GM18502 (cell line): Measurements from ENCODE around the gene CABLES1.
"Not testable (repeated sequence)": the region's sequence is repeated elsewhere in the genome, so short reads cannot be mapped to it uniquely, and the experiment has no call there.

Experiments
- ATAC-seq: cut with Tn5 transposase; IDR thresholded peaks from one replicate; pipeline ENCODE4 v1.9.1; 2021; ENCODE audit warnings: mild to moderate bottlenecking; ENCODE audit not compliant: unreplicated experiment, poor library complexity

Gene CABLES1

DNA sequence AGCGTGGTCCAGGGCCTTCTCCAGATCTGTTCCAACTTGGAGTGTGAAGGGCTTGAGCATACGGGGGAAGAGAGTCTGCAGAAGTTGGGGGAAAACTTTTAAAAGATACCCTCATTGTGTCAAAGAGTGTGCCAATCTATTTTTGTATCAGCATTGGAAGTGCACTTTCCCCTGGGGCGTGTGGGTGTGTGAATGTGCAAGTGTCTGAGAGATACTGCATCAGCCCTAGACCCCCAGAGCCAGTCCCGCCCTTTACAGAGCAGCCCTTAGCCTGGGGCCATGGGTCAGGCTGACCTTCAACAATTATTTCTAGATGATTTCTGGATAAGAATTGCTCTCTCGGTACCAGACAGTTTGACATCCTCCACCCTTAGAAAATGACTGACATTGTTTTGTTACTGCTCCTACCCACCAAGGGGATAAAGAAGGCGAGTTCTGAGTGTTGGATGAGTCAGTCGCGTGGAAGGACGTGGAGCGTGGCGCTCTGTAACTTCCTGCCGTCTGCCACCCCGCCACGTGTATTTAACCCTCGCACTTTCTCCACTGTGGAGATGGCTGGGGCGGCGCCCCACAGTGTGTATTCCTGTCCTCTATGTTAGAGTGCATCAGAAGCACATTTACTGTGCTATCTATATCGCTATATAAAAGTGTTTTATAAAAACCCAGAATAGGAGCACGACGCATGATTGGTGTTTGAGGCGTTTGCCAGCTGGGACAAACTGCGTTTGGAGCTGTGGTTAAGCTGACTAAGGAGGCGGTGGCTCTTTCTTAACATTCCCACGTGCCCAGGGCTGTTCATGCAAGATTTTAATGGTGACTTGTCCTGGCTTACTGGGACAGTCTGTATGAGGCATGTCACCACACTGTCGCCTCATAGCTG, 122.6 kb downstream of the CABLES1 start:
- ATAC-seq = no peak

DNA sequence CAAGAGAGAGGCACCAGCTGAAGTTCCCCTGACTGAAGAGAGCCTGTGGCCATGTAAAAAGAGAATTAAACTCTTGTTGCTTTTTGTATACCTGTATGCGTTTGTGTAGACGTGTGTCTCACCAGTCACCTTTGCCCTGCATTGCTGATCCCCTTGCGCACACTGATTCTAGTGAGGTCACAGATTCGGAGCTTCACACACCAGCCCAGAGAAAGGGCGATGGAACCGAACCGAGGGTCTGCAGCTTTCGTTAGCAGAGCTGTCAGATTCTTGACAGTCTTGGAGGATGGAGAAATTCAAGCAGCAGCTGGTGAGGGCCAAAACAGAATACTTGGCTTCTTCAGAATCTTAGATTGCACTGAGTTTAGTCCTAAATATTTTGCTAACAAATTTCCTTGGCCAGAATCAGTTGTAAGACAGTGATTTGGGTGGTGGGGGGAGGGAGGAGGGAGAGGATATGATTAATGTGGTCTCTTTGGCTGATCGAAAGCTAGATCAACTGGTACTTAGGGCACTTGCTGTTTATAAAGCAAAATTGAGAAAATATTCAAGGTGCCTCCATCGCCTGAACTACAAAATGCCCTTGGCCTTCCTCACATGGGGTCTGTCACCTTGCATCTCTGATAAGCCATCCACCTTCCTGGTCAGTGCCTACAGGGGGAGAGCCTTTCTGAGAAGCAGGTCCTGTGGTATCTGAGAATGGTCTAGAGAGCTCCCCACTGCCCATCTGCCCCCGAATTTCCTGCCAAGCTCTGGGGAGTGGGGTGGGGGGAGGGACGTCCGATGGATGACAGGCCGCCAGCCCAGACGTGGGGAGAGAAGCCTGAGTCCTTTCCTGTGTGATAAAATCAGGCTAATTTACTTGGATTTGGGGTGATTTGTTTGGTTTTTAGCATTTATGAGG, 123.5 kb downstream of the CABLES1 start:
- ATAC-seq = no peak

DNA sequence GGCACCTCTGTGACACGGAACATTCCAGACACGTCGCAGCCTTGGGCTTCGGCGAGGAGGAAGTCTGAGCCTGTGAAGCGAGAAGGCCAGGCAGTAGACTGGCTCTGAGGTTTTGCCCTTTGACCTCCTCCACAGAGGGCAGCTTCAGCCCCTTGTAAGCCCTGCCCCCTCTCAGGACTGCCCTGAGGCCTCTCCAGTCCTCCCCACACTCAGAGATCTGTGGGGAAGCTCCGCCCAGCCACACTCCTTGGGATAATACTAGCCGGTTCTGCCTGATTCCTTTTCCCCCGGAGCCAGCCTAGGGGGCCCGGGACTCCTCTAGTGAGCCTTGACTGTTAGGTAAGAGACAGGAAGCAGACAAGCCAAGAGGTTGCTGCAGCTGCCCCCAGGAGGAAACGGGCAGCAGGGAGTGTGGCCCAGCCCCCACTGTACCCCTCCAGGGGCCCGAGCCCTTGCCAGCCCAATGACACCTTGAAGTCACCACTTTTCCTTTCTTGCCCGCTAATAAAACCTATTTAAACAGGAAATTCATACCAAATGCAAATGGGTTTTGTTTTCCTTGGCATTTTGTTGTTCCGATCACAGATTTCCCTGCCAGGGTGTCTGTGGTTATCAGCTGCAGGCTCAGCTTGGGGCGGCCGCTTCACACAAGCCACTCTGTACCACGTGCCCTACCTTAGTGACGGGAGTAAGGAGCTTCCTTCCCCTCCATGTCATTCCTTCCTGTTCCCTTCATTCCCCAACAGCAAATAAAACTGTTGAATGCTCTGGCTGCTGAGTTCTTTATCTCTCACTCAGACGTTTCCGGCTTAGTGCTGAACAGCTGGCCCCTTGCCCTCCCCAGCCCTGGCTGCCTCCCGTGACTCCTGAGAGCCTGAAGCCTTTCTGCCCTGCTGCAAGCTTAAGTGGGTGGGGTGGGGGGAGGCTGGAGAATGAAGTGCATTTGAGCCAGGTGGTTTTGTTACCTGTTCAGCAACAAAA, 124.7 kb downstream of the CABLES1 start:
- peak; percentile 69 for ATAC-seq

DNA sequence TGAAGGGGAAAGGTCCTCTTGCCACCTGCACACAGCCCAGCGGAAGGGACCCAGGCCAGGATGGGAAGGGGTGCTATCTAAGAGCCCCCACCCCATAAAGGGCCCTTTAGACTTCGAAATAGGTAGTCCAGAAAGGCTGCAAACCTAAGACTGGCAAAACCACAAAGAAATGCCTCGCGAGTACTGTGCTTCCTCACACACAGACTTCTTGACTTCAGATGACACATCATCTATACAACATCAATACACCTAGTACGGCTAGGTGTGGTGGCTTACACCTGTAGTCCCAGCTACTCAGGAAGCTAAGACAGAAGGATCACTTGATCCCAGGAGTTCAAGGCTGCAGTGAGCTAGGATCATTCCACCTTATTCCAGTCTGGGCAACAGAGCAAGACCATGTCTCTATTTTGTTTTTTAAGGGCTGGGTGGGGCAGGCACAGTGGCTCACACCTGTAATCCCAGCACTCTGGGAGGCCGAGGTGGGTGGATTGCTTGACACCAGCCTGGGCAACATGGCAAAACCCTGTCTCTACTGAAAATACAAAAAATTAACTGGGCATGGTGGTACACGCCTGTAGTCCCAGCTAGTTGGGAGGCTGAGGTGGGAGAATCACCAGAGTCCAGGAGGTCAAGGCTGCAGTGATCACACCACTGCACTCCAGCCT, 125.8 kb downstream of the CABLES1 start:
- ATAC-seq = no peak

DNA sequence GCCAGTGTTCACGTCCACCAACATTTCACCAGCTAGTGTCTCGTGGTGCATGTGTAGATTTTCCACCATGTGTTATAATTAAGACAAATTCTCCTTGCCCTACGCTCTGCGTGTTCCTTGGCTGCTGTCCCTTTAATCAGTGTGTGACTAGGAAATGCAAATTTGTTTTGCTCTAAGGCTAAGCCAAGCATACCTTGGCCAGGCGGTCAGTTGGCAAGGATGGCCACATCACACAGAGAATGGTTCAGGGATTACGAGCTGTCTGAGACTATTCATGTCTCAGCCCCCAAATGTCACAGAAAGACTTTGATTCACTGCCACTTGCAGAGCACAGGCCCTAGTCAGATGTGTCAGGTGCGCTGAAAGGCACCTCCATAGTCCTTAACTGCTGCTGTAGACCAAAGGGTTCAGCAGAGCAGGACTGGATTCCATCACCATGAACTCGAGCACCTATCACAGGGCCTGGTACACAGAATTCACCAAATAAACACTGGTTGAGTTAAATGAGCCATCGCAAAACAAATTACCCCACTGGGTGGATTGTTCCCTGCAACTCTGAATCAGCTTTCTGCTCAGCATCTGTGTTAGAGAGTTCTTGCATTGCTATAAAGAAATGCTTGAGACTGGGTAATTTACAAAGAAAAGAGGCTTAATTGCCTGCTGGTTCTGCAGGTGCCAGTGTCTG, 128.4 kb downstream of the CABLES1 start:
- no peak for ATAC-seq

DNA sequence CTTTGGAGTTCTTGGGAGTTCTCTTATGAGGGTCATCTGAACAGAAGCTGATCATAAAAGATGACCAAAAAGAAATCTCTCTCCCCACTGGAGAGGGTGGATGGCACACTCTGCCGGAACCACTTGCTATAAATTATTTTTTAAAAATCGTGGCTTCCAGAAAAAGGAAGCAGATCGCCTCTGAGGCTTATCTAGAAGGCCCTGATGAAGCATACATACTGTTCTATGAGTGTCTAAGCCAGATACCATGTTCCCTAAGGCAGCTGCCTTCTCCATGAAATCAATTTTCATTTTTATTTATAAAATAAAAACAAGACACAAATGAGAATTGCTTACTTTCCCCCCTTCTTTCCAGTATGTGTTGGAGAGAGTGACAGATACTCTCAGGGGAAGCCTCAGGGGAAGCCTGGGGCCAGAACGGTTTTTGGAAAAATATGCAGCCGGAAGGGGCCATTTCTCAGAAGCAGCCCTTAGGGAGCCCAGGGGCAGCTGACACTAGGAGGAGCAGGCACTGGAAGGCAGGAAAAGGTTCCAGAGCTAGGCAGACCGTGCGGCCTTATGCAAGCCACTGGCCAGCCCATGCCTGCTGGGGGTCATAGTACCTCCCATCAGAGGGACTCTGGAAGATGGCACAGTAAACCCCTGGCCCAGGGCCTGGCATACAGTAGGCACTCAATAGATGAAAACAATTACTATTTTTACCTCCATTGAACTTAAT, 130.6 kb downstream of the CABLES1 start:
- no peak for ATAC-seq

DNA sequence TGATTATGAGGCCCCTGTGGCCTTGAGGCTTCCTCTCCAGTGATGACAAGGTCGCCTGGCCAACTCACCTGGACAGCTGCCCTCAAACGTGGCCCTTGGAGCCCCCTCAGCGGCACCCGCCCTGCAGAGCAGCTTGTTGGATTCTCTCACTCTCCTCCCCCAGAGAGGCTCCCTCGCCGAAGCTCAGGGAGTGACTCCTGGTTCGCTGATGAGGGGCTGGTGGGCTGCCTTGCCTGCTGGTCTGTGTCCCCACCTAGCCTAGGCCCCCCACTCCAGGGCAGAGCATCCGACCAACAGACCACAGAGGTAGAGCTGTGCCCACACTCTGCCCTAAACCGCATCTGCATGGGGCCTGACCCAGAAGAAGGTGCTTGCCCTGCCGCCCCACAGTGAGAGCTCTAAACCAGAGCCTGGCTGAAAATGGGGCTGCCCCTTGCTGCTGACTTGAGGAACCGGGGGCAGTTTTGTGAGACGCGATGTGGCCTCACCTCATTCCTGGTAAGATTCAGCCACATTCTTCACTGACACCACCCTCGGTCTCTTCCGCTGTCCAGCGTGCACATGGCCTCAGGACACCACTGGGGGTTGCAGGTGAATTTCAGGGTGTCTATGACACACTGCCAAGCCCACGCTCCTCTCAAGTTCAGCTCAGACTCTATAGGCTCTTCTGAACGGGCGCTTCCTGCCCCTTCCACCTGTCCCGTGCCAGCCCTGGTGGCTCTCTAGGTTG, 131.6 kb downstream of the CABLES1 start:
- no peak for ATAC-seq

DNA sequence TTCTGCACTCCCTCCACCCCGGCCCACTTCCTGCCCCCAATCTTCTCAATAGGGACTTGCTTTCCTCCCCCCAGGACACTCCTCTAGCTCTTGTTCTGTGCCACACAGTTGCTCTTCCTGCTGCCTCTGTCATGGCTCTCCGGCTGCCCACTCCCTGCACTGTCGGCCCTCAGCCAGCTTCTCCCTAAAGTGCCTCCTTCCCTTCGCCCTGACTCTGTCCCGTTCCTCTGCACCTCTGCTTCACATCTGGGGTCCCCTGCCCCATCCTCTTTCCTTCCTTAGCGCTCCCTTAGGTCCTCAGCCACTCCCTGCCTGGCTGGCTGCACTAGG, 132.1 kb downstream of the CABLES1 start:
- no peak for ATAC-seq

DNA sequence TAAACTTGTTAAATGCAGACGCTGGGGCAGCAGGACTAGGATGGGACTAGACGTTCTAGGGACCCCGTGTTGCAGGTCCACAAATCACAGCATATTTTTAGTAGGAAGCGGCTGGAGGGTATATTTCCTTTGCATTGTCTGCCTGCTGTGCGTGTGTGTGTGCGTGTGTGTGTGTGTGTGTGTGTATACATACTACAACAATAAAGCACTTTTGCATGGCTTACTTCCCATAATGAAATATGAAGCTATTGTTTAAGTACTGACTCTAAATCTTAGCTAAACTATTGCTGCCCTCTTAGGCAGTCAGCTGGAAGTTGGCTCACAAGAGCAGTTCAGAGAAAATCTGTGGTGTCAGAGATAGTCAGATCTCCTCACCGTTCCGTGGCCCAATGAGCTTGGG, 133.4 kb downstream of the CABLES1 start:
- ATAC-seq = no peak

DNA sequence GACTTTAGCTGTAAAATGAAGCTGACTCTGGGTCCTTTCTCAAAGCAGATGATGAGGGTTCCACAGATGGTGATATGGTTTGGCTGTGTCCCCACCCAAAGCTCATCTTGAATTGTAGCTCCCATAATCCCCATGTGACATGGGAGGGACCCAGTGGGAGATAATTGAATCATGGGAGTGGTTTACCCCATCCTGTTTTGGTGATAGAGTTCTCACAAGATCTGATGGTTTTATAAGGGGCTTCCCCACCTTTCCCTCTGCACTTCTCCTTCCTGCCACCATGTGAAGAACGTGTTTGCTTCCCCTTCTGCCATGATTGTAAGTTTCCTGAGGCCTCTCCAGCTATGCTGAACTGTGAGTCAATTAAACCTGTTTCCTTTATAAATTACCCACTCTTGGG, 133.8 kb downstream of the CABLES1 start:
- ATAC-seq = not testable (repeated sequence)

DNA sequence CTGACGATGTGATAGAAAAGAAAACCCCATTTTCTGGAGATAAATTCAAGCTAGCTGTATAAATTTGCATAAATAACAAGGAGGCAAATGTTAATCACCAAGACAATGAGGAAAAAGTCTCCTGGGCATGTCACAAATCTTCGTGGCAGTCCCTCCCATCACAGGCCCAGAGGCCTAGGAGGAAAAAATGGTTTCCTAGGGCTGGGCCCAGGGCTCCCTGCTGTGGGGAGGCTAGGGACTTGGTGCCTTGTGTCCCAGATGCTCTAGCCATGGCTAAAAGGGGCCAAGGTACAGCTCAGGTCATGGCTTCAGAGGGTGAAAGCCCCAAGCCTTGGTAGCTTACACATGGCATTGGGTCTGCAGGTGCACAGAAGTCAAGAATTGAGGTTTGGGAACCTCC, 134.6 kb downstream of the CABLES1 start:
- no peak for ATAC-seq

DNA sequence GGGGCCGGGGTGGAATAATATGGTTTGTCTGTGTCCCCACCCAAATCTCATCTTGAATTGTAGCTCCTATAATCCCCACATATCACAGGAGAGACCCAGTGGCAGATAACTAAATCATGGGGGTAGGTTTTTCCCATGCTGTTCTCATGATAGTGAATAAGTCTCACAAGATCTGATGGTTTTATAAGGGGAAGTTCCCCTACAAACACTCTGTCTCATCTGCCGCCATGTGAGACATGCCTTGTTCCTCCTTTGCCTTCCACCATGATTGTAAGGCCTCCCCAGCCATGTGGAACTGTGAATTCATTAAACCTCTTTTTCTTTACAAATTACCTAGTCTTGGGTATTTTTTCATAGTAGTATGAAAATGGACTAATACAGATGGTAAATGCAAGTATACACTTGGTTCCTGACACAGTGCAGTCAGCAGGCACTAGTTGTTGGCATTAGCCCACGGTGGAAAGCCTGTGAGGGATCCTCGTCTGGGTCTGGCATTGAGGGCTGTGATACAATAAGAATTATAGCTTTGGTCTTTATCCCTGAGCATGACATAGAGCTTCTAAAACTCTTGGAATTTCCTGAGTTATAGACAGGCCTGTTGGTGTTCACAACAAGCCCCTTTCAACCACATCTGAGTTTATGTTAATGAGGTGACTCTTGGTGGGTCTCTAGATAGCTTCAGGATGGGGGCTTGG, 135.8 kb downstream of the CABLES1 start:
- no peak for ATAC-seq

DNA sequence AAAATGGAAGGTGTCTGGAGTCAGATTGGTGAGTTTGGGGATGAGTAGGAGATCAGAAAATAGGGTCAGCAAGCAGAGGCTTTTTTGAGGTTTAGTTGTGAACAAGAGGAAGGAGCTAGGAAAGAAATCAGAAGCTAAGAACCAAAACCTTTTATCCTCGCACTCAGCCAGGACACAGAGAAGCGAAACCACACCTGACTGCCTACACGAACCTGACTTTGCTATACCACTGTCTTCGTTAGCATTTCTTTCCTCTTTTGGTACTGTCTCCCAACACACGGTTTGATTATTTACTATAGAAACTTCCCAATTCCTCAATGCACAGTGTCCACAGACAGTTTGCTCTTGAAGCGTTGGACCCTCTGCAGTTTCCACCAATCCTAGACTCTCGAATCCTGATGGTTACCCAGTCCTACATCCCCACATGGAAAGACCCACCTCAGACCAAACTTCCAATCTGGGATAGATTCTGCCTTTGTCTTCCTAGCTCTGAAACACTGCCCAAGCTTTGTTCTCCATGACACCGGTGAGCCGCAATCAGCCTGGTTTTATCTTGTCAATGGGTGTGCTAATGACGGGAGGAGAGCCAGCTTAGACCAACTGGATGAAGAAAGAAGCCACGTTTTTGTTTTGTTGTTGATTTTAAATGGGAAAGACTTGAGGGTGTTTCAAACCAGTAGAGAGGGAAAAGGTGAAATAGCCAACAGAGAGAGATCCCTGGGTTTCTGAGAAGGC, 137.4 kb downstream of the CABLES1 start:
- no peak for ATAC-seq

DNA sequence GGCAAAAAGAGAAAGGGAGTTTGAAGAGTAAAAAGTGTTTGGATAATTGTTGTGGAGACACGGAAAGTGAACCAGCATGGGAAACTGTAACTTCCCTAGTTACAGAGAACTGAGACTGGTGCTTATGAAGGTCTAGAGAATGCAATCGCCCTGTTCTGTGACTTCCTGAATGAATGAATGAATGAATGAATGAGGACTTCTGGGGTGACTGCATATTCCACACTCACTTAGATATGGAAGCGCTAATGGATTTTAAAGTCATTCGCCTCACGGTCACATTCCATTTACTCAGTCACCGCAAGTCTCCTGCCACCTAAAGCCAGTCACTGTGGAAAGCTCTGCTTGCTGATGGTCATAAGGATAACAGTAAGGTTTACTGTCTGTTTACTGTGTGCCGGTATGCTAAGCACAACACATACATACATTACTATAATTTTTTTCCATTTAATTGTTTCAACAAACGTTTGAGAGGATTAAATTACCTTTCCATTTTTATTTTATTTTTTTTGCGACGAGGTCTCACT, 138.2 kb downstream of the CABLES1 start:
- no peak for ATAC-seq

DNA sequence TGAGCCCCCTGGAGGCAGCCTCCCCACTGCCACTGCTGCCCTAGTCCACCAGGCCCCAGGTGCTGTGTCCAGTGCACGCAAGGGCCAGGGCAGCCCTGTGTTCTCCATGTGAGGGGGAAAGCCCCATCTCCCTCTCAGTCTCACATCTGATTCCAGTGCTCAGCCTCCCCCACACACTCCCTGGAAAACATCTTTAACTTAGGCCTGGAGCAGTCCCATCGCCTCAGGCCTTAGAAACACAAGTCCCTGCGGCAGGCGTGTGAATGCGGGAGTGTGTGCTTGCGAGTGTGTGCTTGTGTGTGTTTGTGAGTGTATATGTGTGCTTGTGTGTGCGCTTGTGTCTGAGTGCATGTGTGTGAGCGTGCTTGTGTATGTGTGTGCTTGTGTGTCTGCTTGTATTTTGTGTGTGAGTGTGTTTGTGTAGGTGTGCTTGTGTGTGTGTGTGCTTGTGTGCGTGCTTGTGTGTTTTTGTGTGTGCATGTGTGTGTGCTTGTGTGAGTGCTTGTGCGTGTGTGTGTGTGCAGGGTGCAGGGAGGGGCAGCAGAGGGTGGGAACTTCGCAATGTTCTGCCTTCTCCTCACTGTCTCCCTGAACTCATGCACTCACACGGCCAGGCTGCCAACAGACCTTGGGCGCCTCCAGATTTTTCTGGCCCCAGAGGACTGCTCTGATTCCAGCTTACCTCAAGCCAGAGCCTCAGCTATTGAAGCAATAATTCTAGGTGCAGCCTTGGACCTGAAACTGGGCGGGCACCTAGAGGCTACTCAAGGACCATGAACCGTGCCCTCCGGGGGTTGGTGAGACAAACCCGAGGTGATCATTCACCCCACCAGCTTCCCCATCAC, 139.6 kb downstream of the CABLES1 start:
- ATAC-seq = no peak

DNA sequence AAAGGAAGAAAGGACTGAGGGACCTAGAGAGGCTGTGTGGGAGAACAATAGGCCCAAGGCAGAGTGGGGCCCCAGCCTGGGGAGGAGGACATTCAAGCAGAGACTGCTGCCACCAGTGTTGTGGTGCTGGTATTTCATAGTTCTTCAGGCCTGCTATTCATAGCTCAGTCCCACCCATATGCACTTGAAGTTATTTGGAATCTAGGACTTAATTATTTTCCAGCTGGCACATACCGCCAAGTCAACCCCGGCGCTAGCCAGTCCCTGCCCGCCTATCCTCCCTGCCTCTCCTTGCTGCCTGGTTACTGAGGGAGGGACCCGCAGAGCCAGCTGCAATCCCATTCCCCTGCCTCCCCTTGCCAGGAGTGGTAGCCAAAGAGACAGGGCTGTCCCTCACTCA, 141.2 kb downstream of the CABLES1 start:
- no peak for ATAC-seq
